WTC11 (cell line): ENCODE data around the gene SLC2A6. TPM values are rescaled to one million over a fixed set of nuclear protein-coding genes. Genes with fewer than 3 reads are reported as not detected.

Source experiments
- ATAC-seq: fragments of 200-7000 bp; cut with Tn5 transposase; 2 replicates; pipeline ENCODE4 v1.10.0; 2021; ENCODE audit warnings: mild to moderate bottlenecking, moderate library complexity
- CTCF ChIA-PET: fragments of 300-600 bp; sonication (Branson Sonifier 250); formaldehyde crosslinking; loops from one replicate; lab custom pipeline; 2021; ENCODE audit warnings: antibody characterized with exemption; lab: Charles Lee
- POLR2A ChIA-PET: fragments of 350-600 bp; sonication (Branson Sonifier 250); formaldehyde crosslinking; loops from one replicate; lab custom pipeline; 2021; ENCODE audit warnings: antibody characterized with exemption; lab: Charles Lee
- DNase-seq: peaks from one replicate; pipeline ENCODE4 v3.0.0; 2021; ENCODE audit warnings: low spot score
- H3K27ac Mint-ChIP-seq: 2 replicates; pipeline ENCODE4 v1.8.0; 2021; ENCODE audit warnings: mixed read lengths
- H3K27me3 Mint-ChIP-seq: 2 replicates; pipeline ENCODE4 v1.8.0; 2021; ENCODE audit warnings: low read depth, mild to moderate bottlenecking, moderate library complexity, mixed read lengths
- H3K36me3 Mint-ChIP-seq: 2 replicates; pipeline ENCODE4 v1.8.0; 2021; ENCODE audit warnings: mixed read lengths
- H3K4me1 Mint-ChIP-seq: 2 replicates; pipeline ENCODE4 v1.8.0; 2022; ENCODE audit warnings: mixed read lengths
- H3K4me3 Mint-ChIP-seq: 2 replicates; pipeline ENCODE4 v1.8.0; 2021; ENCODE audit warnings: mild to moderate bottlenecking, moderate library complexity, mixed read lengths
- H3K9me3 Mint-ChIP-seq: 2 replicates; pipeline ENCODE4 v1.8.0; 2021; ENCODE audit warnings: mixed read lengths
- AFF4 ChIP-seq: sonication (generic); formaldehyde crosslinking; IDR thresholded peaks from 2 replicates; pipeline ENCODE4 v1.8.1; 2023; ENCODE audit warnings: mild to moderate bottlenecking, missing genetic modification reagents, borderline replicate concordance
- ARID4B ChIP-seq: sonication (generic); formaldehyde crosslinking; IDR thresholded peaks from 2 replicates; pipeline ENCODE4 v1.8.0; 2023; ENCODE audit warnings: missing genetic modification reagents, mild to moderate bottlenecking, borderline replicate concordance
- CREB1 ChIP-seq: sonication (generic); formaldehyde crosslinking; IDR thresholded peaks from 2 replicates; pipeline ENCODE4 v1.8.0; 2023; ENCODE audit warnings: mild to moderate bottlenecking, missing genetic modification reagents
- ERG ChIP-seq: fragments of 250-450 bp; sonication (Bioruptor Pico); IDR thresholded peaks from 2 replicates; pipeline ENCODE4 v1.8.0; 2021; ENCODE audit warnings: mild to moderate bottlenecking
- JAZF1 ChIP-seq: fragments of 250-450 bp; sonication (Bioruptor Pico); IDR thresholded peaks from 2 replicates; pipeline ENCODE4 v1.9.0; 2021; ENCODE audit warnings: moderate library complexity, mild to moderate bottlenecking, inconsistent platforms
- NFATC4 ChIP-seq: fragments of 250-450 bp; sonication (Bioruptor Pico); IDR thresholded peaks from 2 replicates; pipeline ENCODE4 v1.9.0; 2021; ENCODE audit warnings: mild to moderate bottlenecking
- NFYB ChIP-seq: sonication (generic); formaldehyde crosslinking; conservative IDR thresholded peaks from 2 replicates; pipeline ENCODE4 v1.8.0; 2022; ENCODE audit warnings: low read depth, missing genetic modification reagents
- STAT6 ChIP-seq: sonication (generic); formaldehyde crosslinking; conservative IDR thresholded peaks from 2 replicates; pipeline ENCODE4 v1.8.1; 2023; ENCODE audit warnings: mild to moderate bottlenecking, low read depth, missing genetic modification reagents, moderate library complexity
- ZBTB21 ChIP-seq: sonication (generic); formaldehyde crosslinking; IDR thresholded peaks from 2 replicates; pipeline ENCODE4 v1.8.1; 2023; ENCODE audit warnings: mild to moderate bottlenecking, missing genetic modification reagents, borderline replicate concordance
- ZNF416 ChIP-seq: fragments of 250-450 bp; sonication (Bioruptor Pico); IDR thresholded peaks from 2 replicates; pipeline ENCODE4 v1.9.0; 2021; ENCODE audit warnings: mild to moderate bottlenecking, inconsistent platforms
- ZNF512 ChIP-seq: sonication (generic); formaldehyde crosslinking; IDR thresholded peaks from 2 replicates; pipeline ENCODE4 v1.8.1; 2022; ENCODE audit warnings: missing genetic modification reagents, borderline replicate concordance
- total RNA-seq: library from RNA; stranded (reverse); gene quantifications from 3 replicates; pipeline ENCODE4 v1.2.3, GENCODE V29; 2021

Gene SLC2A6
- total RNA-seq, 1 experiment from 2014 or later: 16.6 TPM

- no peak overlapping the region for H3K27ac Mint-ChIP-seq
- CTCF ChIA-PET: interaction anchor here (0.6 to 3.0 kb wide), 3 partner anchors 14 to 218 kb away, joined by 4 to 15 read pairs (median 8); partner anchors contain the start of gene ADAMTS13
- no peaks in the 10 kb centered on the region for H3K9me3 Mint-ChIP-seq
- TF ChIP-seq ARID4B (CRISPR knock-in tag): no peak
- TF ChIP-seq ZNF416: no peak
- TF ChIP-seq JAZF1 (CRISPR knock-in tag): no peak
- TF ChIP-seq AFF4 (CRISPR knock-in tag): no peak
- no peak for TF ChIP-seq ZBTB21 (CRISPR knock-in tag)
- TF ChIP-seq NFATC4 (CRISPR knock-in tag): no peak
- no peak for TF ChIP-seq STAT6 (CRISPR knock-in tag)
- TF ChIP-seq NFYB: no peak
- no peak for TF ChIP-seq CREB1
- TF ChIP-seq ERG (CRISPR knock-in tag): no peak
- no peak for TF ChIP-seq ZNF512 (CRISPR knock-in tag)
- POLR2A ChIA-PET: no interaction called here
- peak; percentile 46 for DNase-seq
- H3K4me1 Mint-ChIP-seq: peaks cover 25% of the 10 kb centered on the region
- H3K4me3 Mint-ChIP-seq: no peak overlapping the region
- no peaks in the 10 kb centered on the region for H3K36me3 Mint-ChIP-seq
- ATAC-seq: no peak
- H3K27me3 Mint-ChIP-seq: no peaks in the 10 kb centered on the region
Measured at GRCh38 chr9:133457233-133457632, 21.7 kb downstream of the SLC2A6 start.
